Adrenal gland (tissue), 12 donors: ENCODE measurements around the gene TBL3. TPM values are rescaled to one million over a fixed set of nuclear protein-coding genes. Genes with fewer than 3 reads are reported as not detected.

Source experiments
- DNase-seq, 7 donors: peaks; one replicate each; pipeline ENCODE4 v3.0.0-alpha.2; 2019 to 2020
- H3K27ac ChIP-seq, 5 donors: fragments of 200-600 bp; sonication (generic) in 4 of 5; 1 replicate in 3 of 5; 2 replicates in 2 of 5; pipeline versions ENCODE4 v1.5.1 to v1.8.0; 2016 to 2020; ENCODE audit warnings: mild to moderate bottlenecking in 1 of 5
- H3K27me3 ChIP-seq: fragments of 200-600 bp; 2 replicates; pipeline ENCODE4 v1.8.0; 2021
- H3K36me3 ChIP-seq, 2 donors: fragments of 200-600 bp; replicated peaks in 1 of 2; 1 replicate in 1 of 2; 2 replicates in 1 of 2; pipeline versions ENCODE4 v1.5.1 to v1.8.0; 2018 to 2022
- H3K4me1 ChIP-seq, 2 donors: fragments of 200-600 bp; replicated peaks in 1 of 2; 1 replicate in 1 of 2; 2 replicates in 1 of 2; pipeline versions ENCODE4 v1.5.1 to v1.8.0; 2018 to 2021
- H3K4me3 ChIP-seq, 4 donors: fragments of 200-600 bp; sonication (generic) in 3 of 4; one replicate each; pipeline ENCODE4 v1.5.1; 2016 to 2018
- H3K9me3 ChIP-seq, 3 donors: fragments of 200-600 bp; sonication (generic) in 1 of 3; replicated peaks in 1 of 3; 1 replicate in 2 of 3; 2 replicates in 1 of 3; pipeline versions ENCODE4 v1.5.1 to v1.8.0; 2016 to 2021
- POLR2A ChIP-seq, 2 donors: fragments of 450-650 bp; IDR thresholded peaks; one replicate each; pipeline ENCODE4 v1.6.1; 2017; ENCODE audit warnings: antibody characterized with exemption in 2 of 2, mild to moderate bottlenecking in 2 of 2, moderate library complexity in 1 of 2
- WGBS, 4 donors: extraction: QIAGEN DNeasy Blood & Tissue Kit in 2 of 4; methylation state at CpG; one replicate each; pipeline versions ENCODE4 v1.1.5 to v1.1.7; 2013 to 2017; 5-methylcytosine and 5-hydroxymethylcytosine counted together
- intact Hi-C, 2 donors: fragments of 100-400 bp; cut with DNase I; formaldehyde crosslinking; loops; one replicate each; pipeline versions ENCODE4 v1.14.1 to v1.15.0; 2022 to 2023
- polyA plus RNA-seq, 3 donors: library from polyadenylated mRNA; stranded (reverse); fragments of 200-250 nt in 2 of 3; fragments of 350-450 nt in 1 of 3; fragmentation: Illumina TruSeq in 1 of 3; extraction: RNeasy Lipid Tissue Mini Kit (QIAGEN cat#74804) in 1 of 3; gene quantifications; one replicate each; pipeline ENCODE4 v1.2.3, GENCODE V29; 2013 to 2014
- total RNA-seq, 9 donors: library from RNA; depleted of rRNA in 4 of 9; stranded (reverse); fragments of >200 nt in 4 of 9; fragments of 120-200 nt in 1 of 9; fragmentation: NEBNext Ultra II Directional in 1 of 9; extraction: Animal tissue kit (Norgen Biotek cat#: 25700) in 1 of 9; gene quantifications; one replicate each; pipeline versions ENCODE4 v1.1.0 to v1.2.4, GENCODE V29; 2013 to 2023
- TF ChIP-seq, protein P1 (sequence below), 6 experiments: fragments of 450-650 bp in 4 of 6; fragments of 200-600 bp in 2 of 6; sonication (generic) in 1 of 6; IDR thresholded peaks; 1 replicate in 5 of 6; 2 replicates in 1 of 6; pipeline versions ENCODE4 v1.5.1 to v1.8.0; 2016 to 2021; ENCODE audit warnings: antibody characterized with exemption in 6 of 6, mild to moderate bottlenecking in 2 of 6, moderate library complexity in 1 of 6
- donor health status: healthy with polysubstance abuse.
- donor health status: Bipolar disorder and iron deficiency.
- donor health status: DM: yes; HTN: yes; CAD: no.
- donor health status: DM: no; HTN: no; CAD: no.
- donor health status: DM: no; HTN: no; CAD: no.
- donor health status: DM: yes; HTN: yes; CAD: no.

TBL3 gene
- total and polyA plus RNA-seq, 12 donors = 10.8 to 137 (median 36.2) TPM

- Histone ChIP-seq H3K27ac (peak overlapping the region in 2 of 5 donors; percentile 62 to 79), H3K4me1 (peaks cover 14 to 38% of the 10 kb centered on the region in 2 donors), H3K36me3 (no peaks in the 10 kb centered on the region), H3K9me3 (no peaks in the 10 kb centered on the region), H3K4me3 (peak overlapping the region in 1 of 4 donors; percentile 84), H3K27me3 (no peaks in the 10 kb centered on the region)
- WGBS, 4 donors = 70 to 85% (median 80%) methylated on average over 15 to 16 of the region's 16 CpGs
- intact Hi-C loops = no loop called here
- TF ChIP-seq, protein P1, sequence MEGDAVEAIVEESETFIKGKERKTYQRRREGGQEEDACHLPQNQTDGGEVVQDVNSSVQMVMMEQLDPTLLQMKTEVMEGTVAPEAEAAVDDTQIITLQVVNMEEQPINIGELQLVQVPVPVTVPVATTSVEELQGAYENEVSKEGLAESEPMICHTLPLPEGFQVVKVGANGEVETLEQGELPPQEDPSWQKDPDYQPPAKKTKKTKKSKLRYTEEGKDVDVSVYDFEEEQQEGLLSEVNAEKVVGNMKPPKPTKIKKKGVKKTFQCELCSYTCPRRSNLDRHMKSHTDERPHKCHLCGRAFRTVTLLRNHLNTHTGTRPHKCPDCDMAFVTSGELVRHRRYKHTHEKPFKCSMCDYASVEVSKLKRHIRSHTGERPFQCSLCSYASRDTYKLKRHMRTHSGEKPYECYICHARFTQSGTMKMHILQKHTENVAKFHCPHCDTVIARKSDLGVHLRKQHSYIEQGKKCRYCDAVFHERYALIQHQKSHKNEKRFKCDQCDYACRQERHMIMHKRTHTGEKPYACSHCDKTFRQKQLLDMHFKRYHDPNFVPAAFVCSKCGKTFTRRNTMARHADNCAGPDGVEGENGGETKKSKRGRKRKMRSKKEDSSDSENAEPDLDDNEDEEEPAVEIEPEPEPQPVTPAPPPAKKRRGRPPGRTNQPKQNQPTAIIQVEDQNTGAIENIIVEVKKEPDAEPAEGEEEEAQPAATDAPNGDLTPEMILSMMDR (IDR thresholded peaks at IDR 0.05) = no peak
- no peak for TF ChIP-seq POLR2A (IDR thresholded peaks at IDR 0.05)
- no peak for DNase-seq
These were observed 54.1 kb downstream of the TBL3 start for GRCh38 chr16:2025878-2026460.

DNA sequence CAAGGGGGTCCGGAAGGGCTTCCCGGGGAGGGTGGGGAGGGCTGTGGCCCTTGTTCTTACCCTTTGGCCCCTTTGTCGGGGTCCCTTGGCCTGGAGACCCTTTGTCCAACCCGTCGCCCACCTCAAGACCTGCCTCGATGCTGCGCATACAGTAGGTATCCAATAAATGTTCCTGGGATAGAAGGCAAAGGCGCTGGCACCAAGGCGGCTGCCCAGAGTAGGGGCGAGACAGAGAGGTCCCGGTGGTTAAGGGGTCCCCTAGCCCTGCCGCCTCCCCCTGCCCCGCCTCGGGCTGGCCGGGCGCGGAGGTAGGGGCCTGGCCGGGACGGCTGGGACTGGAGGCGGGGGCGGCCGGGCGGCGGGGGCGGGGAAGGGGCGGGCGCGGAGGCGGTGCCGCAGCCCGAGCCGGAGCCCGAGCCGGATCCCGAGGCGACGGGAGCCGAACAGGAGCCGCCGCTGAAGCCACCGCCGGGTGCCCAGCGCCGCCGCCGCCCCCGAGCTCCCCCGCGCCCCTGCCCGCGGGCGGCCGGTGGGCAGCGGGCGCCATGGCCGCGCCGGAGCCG is 54.7 kb downstream of the TBL3 start, which contains the start of gene NHERF2:
Gene NHERF2, plus strand, starts transcription at position 442 of the 563 bp plus-strand sequence. Its CDS starts 104 bp downstream, at position 546.
- peak within 1 kb of the TSS in 2 of 4 donors; percentile 34 to 84 for H3K4me3 ChIP-seq
- H3K4me1 ChIP-seq = peaks cover 14 to 38% of the 10 kb centered on the region in 2 donors
- no peaks in the 10 kb centered on the region for H3K9me3 ChIP-seq
- peak in 1 of 2 donors; percentile 29 for TF ChIP-seq POLR2A (IDR thresholded peaks at IDR 0.05)
- TF ChIP-seq, protein P1 (IDR thresholded peaks at IDR 0.05) = no peak
- H3K27ac ChIP-seq = peak within 1 kb of the TSS in 4 of 5 donors; percentile 32 to 79 (median 48)
- no peaks in the 10 kb centered on the region for H3K27me3 ChIP-seq
- DNase-seq = peak in 3 of 7 donors; percentile 8 to 50 (median 43)
- 8 to 47% (median 22%) methylated on average over 1 to 53 of the region's 59 CpGs for WGBS, 4 donors
- intact Hi-C loops = no loop called here
- no peaks in the 10 kb centered on the region for H3K36me3 ChIP-seq

GRCh38 chr16:2027024-2028010 is 55.5 kb downstream of the TBL3 start:
- Histone ChIP-seq H3K9me3 (no peaks in the 10 kb centered on the region), H3K4me3 (peak overlapping the region in 2 of 4 donors; percentile 34 to 84), H3K4me1 (peaks cover 14 to 40% of the 10 kb centered on the region in 2 donors), H3K36me3 (no peaks in the 10 kb centered on the region), H3K27ac (peak overlapping the region in 4 of 5 donors; percentile 32 to 79 (median 40)), H3K27me3 (no peaks in the 10 kb centered on the region)
- DNase-seq = peak in 3 of 7 donors; percentile 18 to 32 (median 19)
- 7 to 72% (median 19%) methylated on average over 5 to 76 of the region's 76 CpGs for WGBS, 4 donors
- intact Hi-C loops = no loop called here
- TF ChIP-seq, protein P1 (IDR thresholded peaks at IDR 0.05) = no peak
- no peak for TF ChIP-seq POLR2A (IDR thresholded peaks at IDR 0.05)

GRCh38 chr16:2028146-2028545 is 56.3 kb downstream of the TBL3 start:
- no peaks in the 10 kb centered on the region for H3K36me3 ChIP-seq
- peak overlapping the region in 1 of 5 donors; percentile 79 for H3K27ac ChIP-seq
- TF ChIP-seq POLR2A (IDR thresholded peaks at IDR 0.05) = no peak
- TF ChIP-seq, protein P1 (IDR thresholded peaks at IDR 0.05) = no peak
- WGBS, 4 donors = 63 to 100% (median 74%) methylated on average over 1 to 3 of the region's 3 CpGs
- intact Hi-C loops = no loop called here
- H3K4me3 ChIP-seq = peak overlapping the region in 1 of 4 donors; percentile 84
- peak in 1 of 7 donors; percentile 17 for DNase-seq
- peaks cover 10 to 43% of the 10 kb centered on the region in 2 donors for H3K4me1 ChIP-seq
- H3K9me3 ChIP-seq = no peaks in the 10 kb centered on the region
- no peaks in the 10 kb centered on the region for H3K27me3 ChIP-seq
